ENCODE results near the gene MTMR12. TPM values are rescaled to one million over a fixed set of nuclear protein-coding genes. Genes with fewer than 3 reads are reported as not detected.

The MTMR12 gene
- total and polyA plus RNA-seq, 2 of the 8 experiments (the other 6 are each of a cell fraction or from before 2014, with no cell fraction given): 19.1 to 59.3 TPM

DNA sequence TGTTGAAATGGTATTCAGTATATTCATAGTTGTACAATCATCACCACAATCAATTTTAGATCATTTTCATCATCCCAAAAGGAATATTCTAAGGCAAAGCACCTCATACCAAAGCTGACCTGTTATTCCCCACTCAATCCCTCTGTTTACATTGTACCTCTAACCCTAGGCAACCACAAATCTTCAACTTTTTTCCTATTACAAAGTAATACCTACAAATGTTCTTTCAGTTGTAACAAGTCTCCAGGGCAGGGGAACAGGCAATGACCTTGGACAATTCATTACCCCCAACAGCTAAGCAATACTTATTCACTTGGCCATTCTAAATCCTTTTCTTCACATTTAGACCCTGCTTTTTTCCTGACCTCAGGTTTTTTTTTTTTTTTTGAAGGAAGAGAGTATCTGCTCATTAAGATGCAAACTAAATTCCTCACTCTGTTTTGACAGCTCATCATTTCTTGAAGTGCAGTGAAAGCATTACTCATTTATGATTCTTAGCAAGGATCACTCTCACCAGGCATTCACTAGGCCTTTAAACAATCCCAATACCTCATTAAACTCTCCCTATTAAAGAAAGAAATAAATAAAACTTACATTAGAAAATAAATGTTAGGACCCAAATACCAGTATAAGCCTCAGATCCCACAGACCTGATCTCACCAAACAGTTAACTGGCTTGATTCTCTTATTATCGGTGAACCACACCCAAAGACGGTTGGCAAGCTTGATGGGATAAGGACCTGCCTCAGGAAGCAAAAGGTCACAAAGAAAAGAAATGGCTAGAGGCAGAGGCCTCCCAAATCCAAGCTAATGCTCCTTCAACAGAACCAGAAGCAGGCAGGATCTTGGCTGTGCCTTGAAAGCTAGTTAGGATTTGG, 15.3 kb downstream of the MTMR12 start (continued):
- TF ChIP-seq, protein P1, sequence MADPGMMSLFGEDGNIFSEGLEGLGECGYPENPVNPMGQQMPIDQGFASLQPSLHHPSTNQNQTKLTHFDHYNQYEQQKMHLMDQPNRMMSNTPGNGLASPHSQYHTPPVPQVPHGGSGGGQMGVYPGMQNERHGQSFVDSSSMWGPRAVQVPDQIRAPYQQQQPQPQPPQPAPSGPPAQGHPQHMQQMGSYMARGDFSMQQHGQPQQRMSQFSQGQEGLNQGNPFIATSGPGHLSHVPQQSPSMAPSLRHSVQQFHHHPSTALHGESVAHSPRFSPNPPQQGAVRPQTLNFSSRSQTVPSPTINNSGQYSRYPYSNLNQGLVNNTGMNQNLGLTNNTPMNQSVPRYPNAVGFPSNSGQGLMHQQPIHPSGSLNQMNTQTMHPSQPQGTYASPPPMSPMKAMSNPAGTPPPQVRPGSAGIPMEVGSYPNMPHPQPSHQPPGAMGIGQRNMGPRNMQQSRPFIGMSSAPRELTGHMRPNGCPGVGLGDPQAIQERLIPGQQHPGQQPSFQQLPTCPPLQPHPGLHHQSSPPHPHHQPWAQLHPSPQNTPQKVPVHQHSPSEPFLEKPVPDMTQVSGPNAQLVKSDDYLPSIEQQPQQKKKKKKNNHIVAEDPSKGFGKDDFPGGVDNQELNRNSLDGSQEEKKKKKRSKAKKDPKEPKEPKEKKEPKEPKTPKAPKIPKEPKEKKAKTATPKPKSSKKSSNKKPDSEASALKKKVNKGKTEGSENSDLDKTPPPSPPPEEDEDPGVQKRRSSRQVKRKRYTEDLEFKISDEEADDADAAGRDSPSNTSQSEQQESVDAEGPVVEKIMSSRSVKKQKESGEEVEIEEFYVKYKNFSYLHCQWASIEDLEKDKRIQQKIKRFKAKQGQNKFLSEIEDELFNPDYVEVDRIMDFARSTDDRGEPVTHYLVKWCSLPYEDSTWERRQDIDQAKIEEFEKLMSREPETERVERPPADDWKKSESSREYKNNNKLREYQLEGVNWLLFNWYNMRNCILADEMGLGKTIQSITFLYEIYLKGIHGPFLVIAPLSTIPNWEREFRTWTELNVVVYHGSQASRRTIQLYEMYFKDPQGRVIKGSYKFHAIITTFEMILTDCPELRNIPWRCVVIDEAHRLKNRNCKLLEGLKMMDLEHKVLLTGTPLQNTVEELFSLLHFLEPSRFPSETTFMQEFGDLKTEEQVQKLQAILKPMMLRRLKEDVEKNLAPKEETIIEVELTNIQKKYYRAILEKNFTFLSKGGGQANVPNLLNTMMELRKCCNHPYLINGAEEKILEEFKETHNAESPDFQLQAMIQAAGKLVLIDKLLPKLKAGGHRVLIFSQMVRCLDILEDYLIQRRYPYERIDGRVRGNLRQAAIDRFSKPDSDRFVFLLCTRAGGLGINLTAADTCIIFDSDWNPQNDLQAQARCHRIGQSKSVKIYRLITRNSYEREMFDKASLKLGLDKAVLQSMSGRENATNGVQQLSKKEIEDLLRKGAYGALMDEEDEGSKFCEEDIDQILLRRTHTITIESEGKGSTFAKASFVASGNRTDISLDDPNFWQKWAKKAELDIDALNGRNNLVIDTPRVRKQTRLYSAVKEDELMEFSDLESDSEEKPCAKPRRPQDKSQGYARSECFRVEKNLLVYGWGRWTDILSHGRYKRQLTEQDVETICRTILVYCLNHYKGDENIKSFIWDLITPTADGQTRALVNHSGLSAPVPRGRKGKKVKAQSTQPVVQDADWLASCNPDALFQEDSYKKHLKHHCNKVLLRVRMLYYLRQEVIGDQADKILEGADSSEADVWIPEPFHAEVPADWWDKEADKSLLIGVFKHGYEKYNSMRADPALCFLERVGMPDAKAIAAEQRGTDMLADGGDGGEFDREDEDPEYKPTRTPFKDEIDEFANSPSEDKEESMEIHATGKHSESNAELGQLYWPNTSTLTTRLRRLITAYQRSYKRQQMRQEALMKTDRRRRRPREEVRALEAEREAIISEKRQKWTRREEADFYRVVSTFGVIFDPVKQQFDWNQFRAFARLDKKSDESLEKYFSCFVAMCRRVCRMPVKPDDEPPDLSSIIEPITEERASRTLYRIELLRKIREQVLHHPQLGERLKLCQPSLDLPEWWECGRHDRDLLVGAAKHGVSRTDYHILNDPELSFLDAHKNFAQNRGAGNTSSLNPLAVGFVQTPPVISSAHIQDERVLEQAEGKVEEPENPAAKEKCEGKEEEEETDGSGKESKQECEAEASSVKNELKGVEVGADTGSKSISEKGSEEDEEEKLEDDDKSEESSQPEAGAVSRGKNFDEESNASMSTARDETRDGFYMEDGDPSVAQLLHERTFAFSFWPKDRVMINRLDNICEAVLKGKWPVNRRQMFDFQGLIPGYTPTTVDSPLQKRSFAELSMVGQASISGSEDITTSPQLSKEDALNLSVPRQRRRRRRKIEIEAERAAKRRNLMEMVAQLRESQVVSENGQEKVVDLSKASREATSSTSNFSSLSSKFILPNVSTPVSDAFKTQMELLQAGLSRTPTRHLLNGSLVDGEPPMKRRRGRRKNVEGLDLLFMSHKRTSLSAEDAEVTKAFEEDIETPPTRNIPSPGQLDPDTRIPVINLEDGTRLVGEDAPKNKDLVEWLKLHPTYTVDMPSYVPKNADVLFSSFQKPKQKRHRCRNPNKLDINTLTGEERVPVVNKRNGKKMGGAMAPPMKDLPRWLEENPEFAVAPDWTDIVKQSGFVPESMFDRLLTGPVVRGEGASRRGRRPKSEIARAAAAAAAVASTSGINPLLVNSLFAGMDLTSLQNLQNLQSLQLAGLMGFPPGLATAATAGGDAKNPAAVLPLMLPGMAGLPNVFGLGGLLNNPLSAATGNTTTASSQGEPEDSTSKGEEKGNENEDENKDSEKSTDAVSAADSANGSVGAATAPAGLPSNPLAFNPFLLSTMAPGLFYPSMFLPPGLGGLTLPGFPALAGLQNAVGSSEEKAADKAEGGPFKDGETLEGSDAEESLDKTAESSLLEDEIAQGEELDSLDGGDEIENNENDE (IDR thresholded peaks at IDR 0.05; ENCODE audit: insufficient replicate concordance, low read length): no peak
- TF ChIP-seq POU5F1 (IDR thresholded peaks at IDR 0.05; ENCODE audit: low read depth, low read length) (no peak), GTF2F1 (IDR thresholded peaks at IDR 0.05; ENCODE audit: borderline replicate concordance, low read depth, low read length) (no peak), CTBP2 (IDR thresholded peaks at IDR 0.05; ENCODE audit: borderline replicate concordance, insufficient read depth, insufficient read length, low read length) (no peak), TAF1 (IDR thresholded peaks at IDR 0.05; ENCODE audit: low read depth, low read length) (no peak), HDAC2 (IDR thresholded peaks at IDR 0.05; ENCODE audit: borderline replicate concordance in 1 of 2, low read depth in 2 of 2, low read length in 2 of 2) (no peak), SRF (IDR thresholded peaks at IDR 0.05; ENCODE audit: low read depth, low read length) (no peak), PHF8 (conservative IDR thresholded peaks at IDR 0.05; ENCODE audit: low read depth, low read length) (no peak), GABPA (IDR thresholded peaks at IDR 0.05; ENCODE audit: borderline replicate concordance, insufficient read depth, low read length) (no peak)

Measured in H1 (cell line).